ENCODE results near the gene VPS54.
"Not testable (repeated sequence)": the region's sequence is repeated elsewhere in the genome, so short reads cannot be mapped to it uniquely, and the experiment has no call there.

Gene VPS54

DNA sequence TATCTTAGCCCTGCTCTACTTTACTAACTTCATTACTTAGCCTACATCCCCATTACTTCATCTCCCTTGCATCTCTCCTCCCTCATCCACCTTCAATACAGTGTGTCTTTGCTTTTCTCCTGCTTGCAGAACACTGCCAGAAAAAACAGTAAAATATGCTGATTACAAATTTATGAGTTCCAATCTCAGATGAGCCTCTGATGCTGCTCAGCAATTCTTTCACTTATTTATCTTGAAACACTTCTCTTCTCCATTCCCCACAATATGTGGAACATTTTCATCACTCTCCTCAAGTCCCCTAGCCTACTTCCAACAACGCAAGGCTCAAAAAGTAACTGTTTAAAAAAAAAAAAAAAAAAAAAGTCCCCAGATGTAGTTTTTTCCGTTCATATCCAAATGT lies 7.1 kb downstream of the VPS54 start:
- H3K4me3 Mint-ChIP-seq, result no peak overlapping the region
- ATAC-seq, result no peak
- H3K4me1 Mint-ChIP-seq, result peaks cover 41% of the 10 kb centered on the region
- H3K27me3 Mint-ChIP-seq, result no peaks in the 10 kb centered on the region
- H3K9me3 Mint-ChIP-seq, result no peaks in the 10 kb centered on the region
- H3K27ac Mint-ChIP-seq, result peak overlapping the region in 1 of 2 donors; percentile 60
- no peak for DNase-seq

DNA sequence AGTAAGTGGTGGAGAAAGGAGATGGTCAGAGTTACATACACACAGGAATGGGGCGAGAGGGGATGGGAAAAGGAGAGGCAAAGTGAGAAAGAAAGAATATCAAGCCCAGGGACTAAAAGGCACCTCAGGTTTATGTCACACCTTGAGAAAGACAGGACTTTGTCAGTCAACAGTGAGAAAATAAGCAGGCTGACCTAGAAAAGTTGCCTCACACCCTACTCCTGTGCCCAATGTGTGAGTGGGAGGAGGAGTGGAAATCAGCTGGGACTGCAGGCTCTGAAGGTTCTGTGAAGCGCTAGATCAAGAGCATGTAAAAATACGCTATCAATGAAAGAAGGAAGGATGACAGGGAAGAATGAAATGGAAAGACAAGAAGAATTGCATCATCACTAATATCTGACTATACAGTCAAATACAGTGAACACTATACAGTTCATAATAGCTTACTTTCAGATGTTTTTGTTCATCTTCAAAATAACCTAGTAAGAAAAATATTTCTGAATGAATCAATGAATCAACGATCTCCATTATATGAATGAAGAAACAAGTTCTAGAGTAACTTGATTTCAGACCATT lies 10.7 kb downstream of the VPS54 start:
- DNase-seq (no peak), ATAC-seq (no peak)
- no peaks in the 10 kb centered on the region for H3K27me3 Mint-ChIP-seq
- H3K9me3 Mint-ChIP-seq, result no peaks in the 10 kb centered on the region
- peaks cover 27% of the 10 kb centered on the region for H3K4me1 Mint-ChIP-seq
- no peak overlapping the region for H3K4me3 Mint-ChIP-seq
- H3K27ac Mint-ChIP-seq, result peak overlapping the region in 1 of 2 donors; percentile 37

DNA sequence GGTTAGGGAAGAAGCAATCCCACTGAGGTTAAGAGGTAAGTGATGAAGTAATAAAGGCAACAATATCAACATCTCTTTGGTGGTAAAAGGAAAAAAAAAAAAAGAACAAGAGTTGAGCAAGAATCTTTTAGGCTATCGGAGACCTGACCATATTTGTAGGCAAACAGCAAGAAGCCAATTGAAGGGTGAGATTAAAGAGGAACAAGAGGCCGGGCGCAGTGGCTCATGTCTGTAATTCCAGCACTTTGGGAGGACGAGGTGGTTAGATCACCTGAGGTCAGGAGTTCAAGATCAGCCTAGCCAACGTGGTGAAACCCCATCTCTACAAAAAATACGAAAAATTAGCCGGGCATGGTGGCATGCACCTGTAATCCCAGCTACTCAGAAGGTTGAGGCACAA lies 11.3 kb downstream of the VPS54 start:
- Mint-ChIP-seq H3K9me3 (no peaks in the 10 kb centered on the region), H3K27me3 (no peaks in the 10 kb centered on the region), H3K4me3 (no peak overlapping the region), H3K4me1 (peaks cover 22% of the 10 kb centered on the region), H3K27ac (no peak overlapping the region)
- no peak for DNase-seq
- ATAC-seq, result no peak

DNA sequence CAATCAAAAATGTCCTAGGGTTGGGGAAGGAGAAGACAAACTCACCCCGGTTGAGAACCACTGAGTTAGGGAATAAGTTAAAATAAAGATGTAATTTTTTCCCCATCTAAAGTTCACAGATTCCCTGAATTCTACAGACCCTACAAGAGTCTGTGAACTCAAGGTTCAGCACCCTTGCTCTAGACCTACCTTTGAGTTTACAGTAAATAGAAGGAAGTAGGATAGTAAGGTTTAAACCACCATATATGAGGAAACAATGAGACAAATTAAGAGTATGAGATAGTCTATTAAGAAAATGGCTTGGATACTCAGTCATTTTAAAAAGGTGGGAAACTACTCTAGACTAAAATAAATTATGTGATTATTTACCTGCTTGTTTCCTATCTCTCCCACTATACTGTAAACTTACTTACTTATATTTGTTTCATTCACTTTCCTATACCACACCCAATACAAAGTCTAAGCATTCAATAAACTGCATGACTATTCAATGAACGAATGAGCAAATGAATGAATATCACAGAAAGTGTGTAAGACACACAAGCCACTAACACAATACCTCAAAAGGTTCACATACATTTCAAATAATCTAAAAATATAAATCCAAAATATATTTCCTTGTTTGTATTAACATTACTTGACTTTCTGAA lies 13.4 kb downstream of the VPS54 start:
- DNase-seq (no peak), ATAC-seq (no peak)
- Mint-ChIP-seq H3K4me1 (peaks cover 10% of the 10 kb centered on the region), H3K9me3 (no peaks in the 10 kb centered on the region), H3K27ac (no peak overlapping the region), H3K27me3 (no peaks in the 10 kb centered on the region), H3K4me3 (no peak overlapping the region)

DNA sequence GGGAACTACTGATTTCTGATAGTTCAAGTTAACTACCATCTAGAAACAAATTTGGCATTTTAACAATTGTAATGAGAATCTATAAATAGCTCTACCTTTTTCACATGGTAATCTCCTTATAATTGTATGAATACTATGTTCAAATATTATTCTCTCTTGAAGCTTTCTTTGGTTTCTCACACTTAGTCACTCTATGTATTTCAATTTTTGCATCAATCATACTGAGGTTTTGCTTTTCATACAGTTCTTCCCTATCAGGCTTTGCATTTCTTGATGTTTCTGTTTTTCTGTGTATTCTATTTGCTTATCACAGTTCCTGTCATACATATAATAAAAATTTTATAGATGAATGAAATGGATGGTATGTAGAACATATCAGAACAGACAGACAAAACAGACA lies 16.0 kb downstream of the VPS54 start:
- H3K27ac Mint-ChIP-seq, result no peak overlapping the region
- H3K27me3 Mint-ChIP-seq, result no peaks in the 10 kb centered on the region
- H3K4me3 Mint-ChIP-seq, result no peak overlapping the region
- H3K9me3 Mint-ChIP-seq, result peaks cover 2 to 12% of the 10 kb centered on the region in 2 donors
- ATAC-seq, result no peak
- DNase-seq, result no peak
- H3K4me1 Mint-ChIP-seq, result peaks cover 2% of the 10 kb centered on the region

DNA sequence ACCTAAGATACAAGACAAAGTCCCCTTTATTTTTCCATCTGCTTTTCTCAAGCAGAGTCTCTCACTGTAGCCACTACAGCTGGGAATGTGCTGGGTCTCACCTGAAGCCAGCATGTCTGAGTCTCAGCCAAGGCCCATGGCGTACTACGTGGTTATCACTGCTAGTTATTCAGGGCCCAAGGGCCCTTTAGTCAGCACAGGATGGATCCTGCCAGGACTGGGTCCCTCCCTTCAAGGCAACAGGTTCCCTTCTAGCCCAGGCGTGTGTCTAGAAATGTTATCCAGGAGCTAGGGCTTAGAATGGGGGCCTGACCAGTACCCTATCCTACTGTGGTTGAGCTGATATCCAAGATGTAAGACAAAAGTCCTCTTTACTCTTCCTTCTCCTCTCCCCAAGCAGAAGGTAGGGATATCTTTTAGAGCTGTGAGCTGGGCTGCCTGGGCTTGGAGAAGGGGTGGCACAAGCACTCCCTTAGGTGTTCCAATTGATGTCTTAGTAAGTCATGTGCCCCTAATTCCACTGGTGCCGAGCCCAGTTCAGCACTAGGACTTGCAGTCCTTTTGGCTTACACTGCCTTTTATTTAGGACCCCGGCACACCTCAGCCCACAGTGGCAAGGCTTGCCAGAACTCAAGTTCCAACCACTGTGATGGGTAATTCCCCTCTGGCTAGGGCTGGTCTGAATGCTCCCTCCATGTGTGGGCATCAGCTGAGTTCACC lies 17.7 kb downstream of the VPS54 start:
- no peaks in the 10 kb centered on the region for H3K27me3 Mint-ChIP-seq
- DNase-seq (no peak), ATAC-seq (no peak)
- no peak overlapping the region for H3K27ac Mint-ChIP-seq
- peaks cover 5 to 28% of the 10 kb centered on the region in 2 donors for H3K9me3 Mint-ChIP-seq
- no peak overlapping the region for H3K4me3 Mint-ChIP-seq
- no peaks in the 10 kb centered on the region for H3K4me1 Mint-ChIP-seq

DNA sequence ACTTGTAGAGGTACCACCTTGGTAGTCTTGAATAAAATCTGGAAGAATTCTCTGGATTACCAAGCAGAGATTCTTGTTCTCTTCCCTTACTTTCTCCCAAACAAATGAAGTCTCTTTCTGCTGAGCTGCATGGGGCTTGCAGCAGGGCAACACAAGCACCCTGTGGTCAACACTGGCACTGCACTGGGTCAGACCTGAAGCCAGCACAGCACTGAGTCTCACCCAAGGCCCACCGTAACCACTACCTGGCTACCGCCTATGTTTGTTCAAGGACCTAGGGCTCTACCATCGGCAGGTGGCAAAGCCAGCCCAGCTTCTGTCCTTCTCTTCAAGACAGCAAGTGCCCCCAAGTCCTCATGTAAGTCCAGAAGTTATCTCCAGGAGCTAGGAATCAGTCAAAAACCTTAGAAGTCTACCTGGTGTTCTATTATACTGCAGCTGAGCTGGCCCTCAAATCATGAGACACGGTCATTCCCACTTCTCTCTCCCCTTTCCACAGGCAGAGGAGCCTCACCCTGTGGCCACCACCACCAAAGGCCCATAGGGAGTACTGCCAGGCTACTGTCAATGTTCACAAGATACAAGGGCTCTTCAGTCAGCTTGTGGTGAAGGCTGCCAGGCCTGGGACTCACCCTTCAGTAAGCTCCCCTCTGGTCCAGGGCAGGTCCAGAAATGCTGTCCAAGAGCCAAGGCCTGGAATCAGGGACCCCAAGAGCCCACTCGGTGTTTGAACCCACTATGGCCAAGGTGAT lies 18.4 kb downstream of the VPS54 start:
- Mint-ChIP-seq H3K27ac (no peak overlapping the region), H3K4me1 (no peaks in the 10 kb centered on the region), H3K4me3 (no peak overlapping the region), H3K9me3 (peaks cover 5 to 29% of the 10 kb centered on the region in 2 donors), H3K27me3 (no peaks in the 10 kb centered on the region)
- DNase-seq (no peak), ATAC-seq (no peak)

DNA sequence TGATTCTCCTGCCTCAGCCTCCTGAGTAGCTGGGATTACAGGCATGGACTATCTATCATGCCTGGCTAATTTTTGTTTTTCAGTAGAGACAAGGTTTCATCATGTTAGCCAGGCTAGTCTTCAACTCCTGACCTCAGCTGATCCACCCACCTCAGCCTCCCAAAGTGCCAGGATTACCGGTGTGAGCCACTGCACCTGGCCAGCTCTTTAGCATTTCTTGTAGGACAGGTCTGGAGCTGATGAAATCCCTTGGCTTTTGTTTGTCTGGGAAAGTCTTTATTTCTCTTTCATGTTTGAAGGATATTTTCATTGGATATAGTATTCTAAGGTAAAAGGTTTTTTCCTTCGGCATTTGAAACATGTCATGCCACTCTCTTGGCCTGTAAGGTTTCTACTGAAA lies 20.2 kb downstream of the VPS54 start:
- no peaks in the 10 kb centered on the region for H3K27me3 Mint-ChIP-seq
- DNase-seq (no peak), ATAC-seq (no peak)
- H3K4me1 Mint-ChIP-seq, result peaks cover 12% of the 10 kb centered on the region
- H3K4me3 Mint-ChIP-seq, result no peak overlapping the region
- H3K9me3 Mint-ChIP-seq, result peaks cover 5 to 29% of the 10 kb centered on the region in 2 donors
- no peak overlapping the region for H3K27ac Mint-ChIP-seq

DNA sequence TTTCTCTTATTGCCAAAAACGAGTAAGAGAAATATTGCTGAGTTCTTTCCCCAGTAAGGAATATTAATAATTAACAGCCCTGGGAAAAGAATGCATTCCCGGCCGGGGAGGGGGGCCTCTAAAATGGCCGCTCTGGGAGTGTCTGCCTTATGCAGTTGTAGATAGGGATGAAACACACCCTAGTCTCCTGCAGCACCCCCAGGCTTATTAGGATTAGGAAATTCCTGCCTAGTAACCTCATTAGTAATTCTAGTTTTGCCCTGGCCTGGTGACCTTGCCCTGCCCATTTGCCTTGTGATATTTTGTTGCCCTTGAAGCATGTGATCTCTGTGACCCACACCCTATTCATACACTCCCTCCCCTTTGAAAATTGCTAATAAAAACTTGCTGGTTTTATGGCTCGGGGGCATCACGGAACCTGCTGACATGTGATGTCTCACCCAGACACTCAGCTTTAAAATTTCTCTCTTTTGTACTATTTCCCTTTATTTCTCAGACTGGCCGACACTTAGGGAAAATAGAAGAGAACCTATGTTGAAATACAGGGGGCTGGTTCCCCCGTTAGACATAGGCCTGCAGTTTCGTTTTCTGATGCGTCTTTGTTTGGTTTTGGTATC lies 22.5 kb downstream of the VPS54 start:
- DNase-seq, H3K4me3 Mint-ChIP-seq, H3K27me3 Mint-ChIP-seq, H3K27ac Mint-ChIP-seq, ATAC-seq: not testable (repeated sequence)
- Mint-ChIP-seq H3K4me1 (peaks cover 17% of the 10 kb centered on the region), H3K9me3 (peaks cover 5 to 29% of the 10 kb centered on the region in 2 donors)

DNA sequence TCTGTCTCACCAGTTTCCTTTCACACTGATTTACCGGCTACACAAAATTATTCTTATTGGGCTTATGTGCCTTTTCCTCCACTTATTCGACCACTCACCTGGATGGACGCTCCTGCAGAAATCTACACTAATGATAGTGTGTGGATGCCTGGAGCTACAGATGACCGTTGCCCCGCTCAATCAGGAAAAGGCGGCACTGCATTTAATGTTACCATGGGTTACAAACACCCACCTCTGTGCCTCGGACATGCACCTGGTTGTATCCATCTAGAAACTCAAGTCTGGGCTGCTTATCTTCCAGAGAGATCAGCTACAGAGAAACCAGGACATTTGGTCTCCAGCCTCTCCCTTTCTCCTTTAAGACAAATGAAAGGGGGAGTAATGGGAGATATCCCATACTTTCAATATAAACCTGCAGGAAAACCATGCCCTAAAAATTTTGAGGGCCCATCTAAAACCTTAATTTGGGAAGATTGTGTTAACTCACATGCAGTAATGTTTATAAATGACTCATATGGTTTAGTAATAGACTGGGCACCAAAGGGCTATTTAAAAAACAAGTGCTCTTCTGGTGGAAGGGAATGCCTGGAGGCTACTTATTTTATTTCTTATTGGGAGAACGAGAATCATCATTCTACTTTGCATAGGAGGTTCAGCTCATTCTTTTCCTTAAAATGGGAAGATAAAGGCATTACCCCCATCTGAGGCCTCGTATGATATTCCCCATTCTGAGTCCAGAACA lies 24.7 kb downstream of the VPS54 start:
- H3K27ac Mint-ChIP-seq, H3K4me3 Mint-ChIP-seq, H3K27me3 Mint-ChIP-seq, DNase-seq, ATAC-seq: not testable (repeated sequence)
- Mint-ChIP-seq H3K4me1 (peaks cover 17% of the 10 kb centered on the region), H3K9me3 (peaks cover 12 to 32% of the 10 kb centered on the region in 2 donors)

DNA sequence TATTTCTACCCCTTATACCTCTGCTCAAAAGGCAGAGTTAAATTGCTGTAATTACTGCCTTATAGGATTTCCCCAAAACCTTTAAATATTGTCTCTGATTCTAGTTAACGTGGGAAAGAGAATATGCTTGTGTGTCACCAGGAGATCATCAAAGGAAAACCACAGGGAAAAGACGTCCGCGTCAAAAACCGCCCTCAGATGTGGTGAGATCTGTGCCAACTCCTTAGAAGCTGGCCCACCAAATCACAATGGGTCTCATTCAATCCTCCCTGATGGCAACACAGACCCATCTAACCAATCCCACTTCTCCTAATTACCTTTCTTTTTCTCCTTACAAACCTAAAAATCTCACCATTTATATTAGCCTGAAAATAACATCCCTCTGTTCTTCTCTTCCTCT lies 25.4 kb downstream of the VPS54 start:
- DNase-seq, result no peak
- Mint-ChIP-seq H3K27ac (peak overlapping the region in 1 of 2 donors; percentile 0), H3K27me3 (no peaks in the 10 kb centered on the region), H3K9me3 (peaks cover 12 to 36% of the 10 kb centered on the region in 2 donors), H3K4me3 (no peak overlapping the region), H3K4me1 (peaks cover 17% of the 10 kb centered on the region)
- ATAC-seq, result no peak

DNA sequence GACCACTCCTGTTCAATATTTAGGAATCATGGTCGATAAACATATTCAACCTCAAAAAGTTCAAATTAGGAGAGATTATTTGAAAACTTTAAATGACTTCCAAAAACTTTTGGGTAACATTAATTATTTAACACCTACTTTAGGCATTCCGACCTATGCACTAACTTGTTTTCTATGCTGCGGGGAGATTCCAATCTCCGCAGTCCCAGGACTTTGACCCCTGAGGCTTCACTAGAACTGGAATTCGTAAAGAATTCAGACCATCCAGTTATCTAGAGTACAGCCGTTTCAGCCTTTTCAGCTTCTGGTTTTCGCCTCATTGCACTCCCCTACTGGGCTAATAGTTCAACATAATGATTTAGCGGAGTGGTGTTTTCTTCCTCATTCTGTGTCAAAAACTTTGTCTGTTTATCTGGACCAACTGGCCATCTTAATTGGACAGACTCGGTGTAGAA lies 26.1 kb downstream of the VPS54 start:
- peaks cover 9 to 31% of the 10 kb centered on the region in 2 donors for H3K9me3 Mint-ChIP-seq
- H3K4me3 Mint-ChIP-seq, H3K27me3 Mint-ChIP-seq, ATAC-seq, DNase-seq, H3K27ac Mint-ChIP-seq: not testable (repeated sequence)
- peaks cover 17% of the 10 kb centered on the region for H3K4me1 Mint-ChIP-seq

DNA sequence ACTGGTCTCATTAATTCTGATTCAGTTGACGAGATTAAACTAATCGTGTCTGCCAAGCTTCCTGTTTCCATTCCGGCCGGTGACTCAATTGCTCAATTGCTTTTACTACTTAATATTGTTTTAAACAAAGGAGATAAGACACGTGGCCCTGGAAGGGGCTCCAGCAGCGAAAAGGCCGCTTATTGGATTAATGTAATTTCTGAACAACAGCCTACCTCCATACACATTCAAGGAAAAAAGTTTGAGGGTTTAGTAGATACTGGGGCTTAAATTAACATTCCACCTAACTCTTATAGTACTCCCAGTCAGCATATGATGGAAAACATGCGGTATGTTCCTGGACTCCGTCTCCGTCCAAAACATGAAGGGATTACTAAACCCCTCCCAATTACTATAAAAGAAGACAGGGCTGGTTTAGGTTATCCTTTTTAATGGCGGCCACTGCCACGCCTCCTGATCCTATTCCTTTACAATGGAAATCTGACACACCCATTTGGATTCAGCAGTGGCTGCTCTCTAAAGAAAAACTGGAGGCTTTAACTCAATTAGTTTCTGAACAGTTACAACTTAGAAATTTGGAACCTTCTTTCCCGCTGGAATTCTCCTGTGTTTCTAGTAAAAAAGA lies 27.1 kb downstream of the VPS54 start:
- Mint-ChIP-seq H3K27me3 (no peaks in the 10 kb centered on the region), H3K9me3 (peaks cover 7 to 22% of the 10 kb centered on the region in 2 donors), H3K27ac (no peak overlapping the region), H3K4me3 (no peak overlapping the region), H3K4me1 (peaks cover 17% of the 10 kb centered on the region)
- ATAC-seq (no peak), DNase-seq (no peak)

DNA sequence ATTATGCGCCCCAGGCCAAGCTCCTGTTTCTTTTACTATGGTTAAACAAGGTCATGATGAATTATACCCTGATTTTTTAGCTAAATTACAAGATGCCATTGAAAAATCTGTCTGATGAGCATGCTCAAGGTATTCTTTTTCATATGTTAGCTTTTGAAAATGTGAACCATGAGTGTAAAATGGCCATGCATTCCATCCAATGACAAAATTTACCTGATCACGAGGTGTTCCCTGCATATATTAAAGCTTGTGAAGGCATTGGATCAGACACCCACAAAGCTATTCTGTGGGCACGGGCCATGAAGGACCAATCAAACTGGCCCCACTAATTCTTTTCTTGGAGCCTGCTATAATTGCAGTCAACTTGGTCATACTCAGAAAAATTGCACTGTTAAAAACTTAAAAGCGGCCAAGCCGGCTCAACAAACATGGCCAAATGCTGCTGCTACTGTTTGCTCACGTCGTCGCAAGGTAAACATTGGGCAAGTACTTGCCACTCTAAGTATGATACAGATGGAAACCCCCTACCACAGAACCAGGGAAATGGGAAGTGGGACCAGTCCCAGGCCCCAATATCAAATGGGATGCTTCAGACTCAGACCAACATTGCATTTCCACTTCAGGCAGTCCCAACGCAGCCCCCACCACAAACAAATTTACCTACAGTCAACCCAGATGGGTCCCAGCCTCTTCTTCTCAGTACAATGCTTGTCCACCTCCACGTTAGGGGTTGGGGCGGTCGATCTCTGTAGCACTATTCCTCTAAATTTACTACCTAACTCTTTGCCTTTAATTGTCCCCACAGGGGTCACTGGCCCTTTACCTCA lies 27.8 kb downstream of the VPS54 start:
- H3K27ac Mint-ChIP-seq, DNase-seq, ATAC-seq, H3K4me3 Mint-ChIP-seq, H3K27me3 Mint-ChIP-seq: not testable (repeated sequence)
- Mint-ChIP-seq H3K9me3 (peaks cover 7 to 15% of the 10 kb centered on the region in 2 donors), H3K4me1 (peaks cover 18% of the 10 kb centered on the region)
